PFSK-1 (cell line): ENCODE results near the gene CPAMD8.

Experiments
- POLR2AphosphoS5 ChIP-seq: IDR thresholded peaks from 2 replicates; pipeline ENCODE4 v1.6.1; 2012; ENCODE audit warnings: low read depth, mild to moderate bottlenecking, control low read depth, low read length, moderate library complexity
- SIN3A ChIP-seq: IDR thresholded peaks from 2 replicates; pipeline ENCODE4 v1.6.1; 2012; ENCODE audit warnings: mild to moderate bottlenecking, low read length, moderate library complexity, borderline replicate concordance; ENCODE audit not compliant: insufficient read depth
- TAF1 ChIP-seq: IDR thresholded peaks from 2 replicates; pipeline ENCODE4 v1.6.1; 2012; ENCODE audit warnings: low read length, control low read depth, borderline replicate concordance; ENCODE audit not compliant: insufficient read depth
- TF ChIP-seq, protein P1 (sequence below), 2 experiments: IDR thresholded peaks; 2 replicates each; pipeline versions ENCODE4 v1.6.1 to v1.8.0; 2011 to 2012; ENCODE audit warnings: low read depth in 2 of 2, low read length in 2 of 2, control low read depth in 1 of 2, inconsistent platforms in 1 of 2, mild to moderate bottlenecking in 1 of 2, moderate library complexity in 1 of 2; ENCODE audit not compliant: insufficient read depth in 1 of 2

DNA sequence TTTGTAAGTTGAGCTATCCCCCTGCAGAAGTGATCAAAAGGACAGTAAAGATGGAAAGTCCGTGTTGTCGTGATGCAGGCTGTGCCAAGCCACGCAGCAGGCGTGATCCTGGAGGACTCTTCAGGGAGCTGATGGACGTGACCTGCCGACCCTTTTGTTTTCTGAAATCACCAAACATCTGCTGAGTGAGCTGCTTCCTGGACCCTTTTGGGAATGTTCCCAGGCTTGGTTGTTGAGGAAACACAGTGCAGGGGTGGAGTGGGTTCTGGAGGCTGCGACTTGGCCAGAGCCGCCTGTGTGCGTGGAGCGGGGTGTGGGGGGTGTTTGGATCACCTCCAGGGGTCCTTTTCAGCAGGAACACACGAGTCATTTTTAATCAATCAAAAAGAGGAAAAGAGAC is 15.4 kb upstream of the CPAMD8 start:
- TF ChIP-seq, protein P1, sequence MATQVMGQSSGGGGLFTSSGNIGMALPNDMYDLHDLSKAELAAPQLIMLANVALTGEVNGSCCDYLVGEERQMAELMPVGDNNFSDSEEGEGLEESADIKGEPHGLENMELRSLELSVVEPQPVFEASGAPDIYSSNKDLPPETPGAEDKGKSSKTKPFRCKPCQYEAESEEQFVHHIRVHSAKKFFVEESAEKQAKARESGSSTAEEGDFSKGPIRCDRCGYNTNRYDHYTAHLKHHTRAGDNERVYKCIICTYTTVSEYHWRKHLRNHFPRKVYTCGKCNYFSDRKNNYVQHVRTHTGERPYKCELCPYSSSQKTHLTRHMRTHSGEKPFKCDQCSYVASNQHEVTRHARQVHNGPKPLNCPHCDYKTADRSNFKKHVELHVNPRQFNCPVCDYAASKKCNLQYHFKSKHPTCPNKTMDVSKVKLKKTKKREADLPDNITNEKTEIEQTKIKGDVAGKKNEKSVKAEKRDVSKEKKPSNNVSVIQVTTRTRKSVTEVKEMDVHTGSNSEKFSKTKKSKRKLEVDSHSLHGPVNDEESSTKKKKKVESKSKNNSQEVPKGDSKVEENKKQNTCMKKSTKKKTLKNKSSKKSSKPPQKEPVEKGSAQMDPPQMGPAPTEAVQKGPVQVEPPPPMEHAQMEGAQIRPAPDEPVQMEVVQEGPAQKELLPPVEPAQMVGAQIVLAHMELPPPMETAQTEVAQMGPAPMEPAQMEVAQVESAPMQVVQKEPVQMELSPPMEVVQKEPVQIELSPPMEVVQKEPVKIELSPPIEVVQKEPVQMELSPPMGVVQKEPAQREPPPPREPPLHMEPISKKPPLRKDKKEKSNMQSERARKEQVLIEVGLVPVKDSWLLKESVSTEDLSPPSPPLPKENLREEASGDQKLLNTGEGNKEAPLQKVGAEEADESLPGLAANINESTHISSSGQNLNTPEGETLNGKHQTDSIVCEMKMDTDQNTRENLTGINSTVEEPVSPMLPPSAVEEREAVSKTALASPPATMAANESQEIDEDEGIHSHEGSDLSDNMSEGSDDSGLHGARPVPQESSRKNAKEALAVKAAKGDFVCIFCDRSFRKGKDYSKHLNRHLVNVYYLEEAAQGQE (IDR thresholded peaks at IDR 0.05; ENCODE audit: insufficient read depth in 1 of 2, low read depth in 2 of 2, low read length in 2 of 2): no peak
- no peak for TF ChIP-seq POLR2AphosphoS5
- no peak for TF ChIP-seq SIN3A
- no peak for TF ChIP-seq TAF1
